T-helper 2 cell treated with Interferon-gamma antibody and Interleukin-4, amounts not matched to agents 100 ng/mL and 5 ng/mL, for 36 hours (primary cell): ENCODE data around the gene AADAC. TPM values are rescaled to one million over a fixed set of nuclear protein-coding genes. Genes with fewer than 3 reads are reported as not detected.
"Not testable (repeated sequence)": the region's sequence is repeated elsewhere in the genome, so short reads cannot be mapped to it uniquely, and the experiment has no call there.

ENCODE experiments used
- intact Hi-C: fragments of 100-400 bp; cut with micrococcal nuclease; formaldehyde crosslinking; loops from one replicate; pipeline ENCODE4 v1.15.1; 2023
- total RNA-seq: library from RNA; stranded (reverse); gene quantifications from 2 replicates; pipeline ENCODE4 v1.2.3, GENCODE V29; 2022

The AADAC gene
- total RNA-seq, 1 donor from 2014 or later = not detected

GRCh38 chr3:151796105-151796680 lies 17.7 kb upstream of the AADAC start:
- intact Hi-C loops = no loop called here

- intact Hi-C loops = no loop called here
Measured at GRCh38 chr3:151798466-151798865, 15.4 kb upstream of the AADAC start.

- intact Hi-C loops = no loop called here
Measured at GRCh38 chr3:151800431-151800830, 13.5 kb upstream of the AADAC start.

GRCh38 chr3:151804267-151804666 lies 9.6 kb upstream of the AADAC start:
- intact Hi-C loops = no loop called here

GRCh38 chr3:151806838-151807237 lies 7.1 kb upstream of the AADAC start:
- intact Hi-C loops = no loop called here

- intact Hi-C loops = not testable (repeated sequence)
Measured at GRCh38 chr3:151808926-151809325, 5.0 kb upstream of the AADAC start.

GRCh38 chr3:151811474-151811873 lies 2.4 kb upstream of the AADAC start:
- intact Hi-C loops = no loop called here

GRCh38 chr3:151814588-151814987 lies 672 bp downstream of the AADAC start:
- intact Hi-C loops = no loop called here

- intact Hi-C loops = no loop called here
Measured at GRCh38 chr3:151816091-151816604, 2.2 kb downstream of the AADAC start.

GRCh38 chr3:151817473-151817872 lies 3.6 kb downstream of the AADAC start:
- intact Hi-C loops = no loop called here

- intact Hi-C loops = no loop called here
Measured at GRCh38 chr3:151818361-151818760, 4.4 kb downstream of the AADAC start.

GRCh38 chr3:151819910-151820309 lies 6.0 kb downstream of the AADAC start:
- intact Hi-C loops = no loop called here

- intact Hi-C loops = no loop called here
Measured at GRCh38 chr3:151827816-151828215, 13.9 kb downstream of the AADAC start.

GRCh38 chr3:151835751-151836525 lies 22.0 kb downstream of the AADAC start:
- intact Hi-C loops = loop anchor here (5.0 kb wide), 3 partner anchors 81 to 669 kb away; no protein-coding TSS in a partner anchor

GRCh38 chr3:151837057-151837456 lies 23.1 kb downstream of the AADAC start:
- intact Hi-C loops = loop anchor here (5.0 kb wide), 3 partner anchors 80 to 670 kb away; no protein-coding TSS in a partner anchor

GRCh38 chr3:151838574-151839312 lies 24.8 kb downstream of the AADAC start:
- intact Hi-C loops = loop anchor here (1.0 to 5.0 kb wide), 6 partner anchors 79 to 671 kb away; no protein-coding TSS in a partner anchor

GRCh38 chr3:151839313-151839631 lies 25.4 kb downstream of the AADAC start:
- intact Hi-C loops = loop anchor here (1.0 to 5.0 kb wide), 6 partner anchors 78 to 672 kb away; no protein-coding TSS in a partner anchor

- intact Hi-C loops = no loop called here
Measured at GRCh38 chr3:151841801-151842200, 27.9 kb downstream of the AADAC start.

- intact Hi-C loops = no loop called here
Measured at GRCh38 chr3:151843275-151843674, 29.4 kb downstream of the AADAC start.

- intact Hi-C loops = no loop called here
Measured at GRCh38 chr3:151845306-151845905, 31.5 kb downstream of the AADAC start.

- intact Hi-C loops = not testable (repeated sequence)
Measured at GRCh38 chr3:151850065-151850464, 36.1 kb downstream of the AADAC start.
